GM18870 (cell line): ENCODE measurements around the gene CD44.
"Not testable (repeated sequence)": the region's sequence is repeated elsewhere in the genome, so short reads cannot be mapped to it uniquely, and the experiment has no call there.

Experiments
- ATAC-seq: cut with Tn5 transposase; IDR thresholded peaks from one replicate; pipeline ENCODE4 v1.9.1; 2021; ENCODE audit warnings: moderate library complexity; ENCODE audit not compliant: unreplicated experiment

The CD44 gene

GRCh38 chr11:35138943-35139721, at the start of gene CD44:
Gene CD44, plus strand, starts transcription at chr11:35139171. Its CDS starts 133 bp downstream, at chr11:35139304.
- peak; percentile 38 for ATAC-seq

GRCh38 chr11:35089666-35090065, 49.3 kb upstream of the CD44 start:
- ATAC-seq: peak; percentile 68

- peak; percentile 20 for ATAC-seq
Observed at GRCh38 chr11:35090125-35090524, 48.8 kb upstream of the CD44 start.

- ATAC-seq: not testable (repeated sequence)
Observed at GRCh38 chr11:35090991-35091390, 48.0 kb upstream of the CD44 start.

GRCh38 chr11:35096723-35097122, 42.2 kb upstream of the CD44 start:
- no peak for ATAC-seq

- ATAC-seq: no peak
Observed at GRCh38 chr11:35097814-35098455, 41.0 kb upstream of the CD44 start.

GRCh38 chr11:35098855-35099254, 40.1 kb upstream of the CD44 start:
- ATAC-seq: no peak

GRCh38 chr11:35099278-35100012, 39.5 kb upstream of the CD44 start:
- ATAC-seq: no peak

GRCh38 chr11:35100013-35100383, 39.0 kb upstream of the CD44 start:
- ATAC-seq: no peak

- no peak for ATAC-seq
Observed at GRCh38 chr11:35101223-35101622, 37.7 kb upstream of the CD44 start.

- no peak for ATAC-seq
Observed at GRCh38 chr11:35102267-35102666, 36.7 kb upstream of the CD44 start.

GRCh38 chr11:35103366-35104208, 35.4 kb upstream of the CD44 start:
- no peak for ATAC-seq

GRCh38 chr11:35104655-35105054, 34.3 kb upstream of the CD44 start:
- no peak for ATAC-seq

- ATAC-seq: no peak
Observed at GRCh38 chr11:35105319-35106079, 33.5 kb upstream of the CD44 start.

GRCh38 chr11:35106595-35106994, 32.4 kb upstream of the CD44 start:
- peak; percentile 80 for ATAC-seq

- no peak for ATAC-seq
Observed at GRCh38 chr11:35107861-35108260, 31.1 kb upstream of the CD44 start.

GRCh38 chr11:35108336-35108735, 30.6 kb upstream of the CD44 start:
- ATAC-seq: not testable (repeated sequence)

GRCh38 chr11:35109041-35109440, 29.9 kb upstream of the CD44 start:
- ATAC-seq: no peak

- ATAC-seq: no peak
Observed at GRCh38 chr11:35109827-35110226, 29.1 kb upstream of the CD44 start.
